HuH-7.5 (cell line): ENCODE measurements around the gene SPR.

Experiments used
- DNase-seq: peaks from one replicate; pipeline ENCODE4 v3.0.0; 2011; ENCODE audit warnings: low spot score

SPR gene

DNA sequence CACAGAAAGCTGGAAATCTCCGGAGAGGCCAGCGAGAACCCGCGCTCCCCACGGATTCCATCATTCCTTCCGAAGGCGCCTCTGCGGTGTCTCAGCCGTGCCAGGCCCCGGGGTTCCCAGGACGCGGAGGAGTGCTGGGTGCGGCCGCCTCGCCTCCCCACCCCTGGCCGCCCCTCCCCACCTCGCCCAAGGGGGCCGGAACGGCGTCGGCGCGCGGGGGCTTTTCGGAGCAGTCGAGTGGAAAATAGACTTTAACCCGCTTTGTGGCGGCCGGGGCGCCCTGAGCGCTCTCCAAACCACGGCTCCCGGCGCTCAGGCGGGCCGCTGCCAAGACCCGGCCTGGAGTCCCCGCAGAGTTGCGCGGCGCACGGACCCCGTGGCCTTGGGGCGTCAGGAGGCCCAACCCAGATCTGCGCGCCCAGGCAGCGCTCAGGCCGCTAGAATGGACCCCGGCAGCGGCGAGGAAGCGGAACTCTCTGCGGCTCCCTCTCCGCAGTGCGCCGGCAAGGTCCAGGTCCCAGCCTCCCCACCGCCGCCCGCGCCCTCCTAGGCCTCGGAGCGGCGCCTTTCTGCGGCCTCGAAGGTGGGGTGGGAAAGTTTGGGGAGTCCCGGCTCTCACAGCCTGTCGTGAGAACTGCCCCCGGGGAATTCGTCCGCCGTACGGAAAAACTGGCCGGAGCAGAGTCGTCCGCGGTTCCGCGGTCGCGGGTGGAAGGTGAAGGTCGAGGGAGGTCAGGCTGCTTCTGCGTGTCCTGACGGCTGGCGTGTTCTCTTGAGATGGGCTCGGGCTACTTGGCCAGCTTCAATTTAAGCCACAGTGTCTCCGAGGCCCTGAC is 28.9 kb downstream of the SPR start:
- peak; percentile 86 for DNase-seq

DNA sequence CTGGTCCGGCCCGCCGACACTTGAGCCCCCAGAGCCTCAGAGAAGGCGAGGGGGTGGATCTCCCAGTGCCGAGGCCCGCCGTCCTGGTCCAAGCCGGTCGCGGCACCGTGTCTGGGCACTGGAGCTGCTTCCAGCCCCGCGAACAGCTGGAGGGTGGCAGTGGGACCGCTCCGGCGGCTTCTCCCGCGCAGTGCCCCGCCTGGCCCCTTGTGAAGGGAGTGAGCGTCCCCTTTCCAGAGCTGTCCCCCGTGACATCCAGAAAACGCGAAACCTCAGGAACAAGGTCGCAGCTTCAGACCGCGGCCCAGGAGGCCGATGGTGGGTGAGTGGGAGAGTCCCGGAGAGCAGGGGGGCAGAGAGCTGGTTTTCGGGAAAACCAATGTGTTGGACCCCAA is 29.5 kb downstream of the SPR start:
- peak; percentile 52 for DNase-seq

DNA sequence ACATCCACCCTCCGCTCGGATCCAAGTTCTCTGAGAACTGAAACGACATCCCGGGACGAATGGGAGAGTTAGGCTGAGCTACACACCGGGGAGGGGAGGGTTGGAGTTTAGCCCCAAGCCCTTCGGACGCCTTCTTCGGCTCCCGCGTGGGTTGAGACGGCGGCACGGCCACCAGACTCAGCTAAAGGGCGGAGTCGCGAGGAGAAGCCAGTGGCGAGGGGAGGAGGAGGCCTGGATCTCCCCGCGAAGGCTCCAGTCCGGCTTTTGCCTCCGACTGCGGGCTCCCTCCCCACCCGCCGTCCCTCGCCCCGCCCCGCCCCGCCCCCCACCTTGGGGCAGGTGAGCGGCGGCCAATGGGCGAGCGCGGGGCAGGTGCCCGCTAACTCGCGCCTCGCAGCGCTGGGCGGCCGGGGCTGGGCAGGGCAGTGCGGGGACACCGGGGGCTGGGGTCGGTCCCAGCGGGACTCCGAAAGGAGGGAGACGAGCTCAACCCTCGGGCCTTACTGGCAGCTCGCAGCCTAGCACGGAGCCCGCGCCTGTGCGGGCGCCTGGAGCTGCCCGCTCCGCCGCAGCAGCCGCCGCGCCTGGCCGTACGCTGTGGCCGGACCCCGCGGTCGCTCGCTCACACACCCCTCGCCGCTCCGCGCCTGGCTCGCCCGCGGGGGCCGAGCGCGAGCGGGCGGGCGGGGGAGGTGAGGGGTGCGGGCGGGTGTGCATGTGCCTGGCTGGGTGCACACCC is 30.1 kb downstream of the SPR start, which contains the start of gene EMX1:
EMX1 (plus strand) TSS at position 382 of the 739 bp plus-strand sequence; CDS start at position 716, 334 bp downstream.
- peak; percentile 96 for DNase-seq

DNA sequence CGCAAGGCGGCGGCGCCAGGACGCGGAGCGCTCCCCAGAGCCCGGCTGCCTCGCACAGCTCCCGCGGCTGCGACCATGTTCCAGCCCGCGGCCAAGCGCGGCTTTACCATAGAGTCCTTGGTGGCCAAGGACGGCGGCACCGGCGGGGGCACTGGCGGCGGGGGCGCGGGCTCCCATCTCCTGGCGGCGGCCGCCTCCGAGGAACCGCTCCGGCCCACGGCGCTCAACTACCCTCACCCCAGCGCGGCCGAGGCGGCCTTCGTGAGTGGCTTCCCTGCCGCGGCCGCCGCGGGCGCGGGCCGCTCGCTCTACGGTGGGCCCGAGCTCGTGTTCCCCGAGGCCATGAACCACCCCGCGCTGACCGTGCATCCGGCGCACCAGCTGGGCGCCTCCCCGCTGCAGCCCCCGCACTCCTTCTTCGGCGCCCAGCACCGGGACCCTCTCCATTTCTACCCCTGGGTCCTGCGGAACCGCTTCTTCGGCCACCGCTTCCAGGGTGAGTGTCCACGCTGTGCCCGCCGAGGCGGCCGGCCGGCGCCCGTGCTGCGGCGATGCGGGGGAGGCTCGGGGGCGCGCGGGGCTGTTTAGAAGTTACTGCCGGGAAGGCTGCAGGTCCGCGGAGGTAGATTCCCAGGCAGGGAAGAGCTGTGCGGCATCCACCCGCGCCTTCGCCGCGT is 30.8 kb downstream of the SPR start:
- DNase-seq, result peak; percentile 72

DNA sequence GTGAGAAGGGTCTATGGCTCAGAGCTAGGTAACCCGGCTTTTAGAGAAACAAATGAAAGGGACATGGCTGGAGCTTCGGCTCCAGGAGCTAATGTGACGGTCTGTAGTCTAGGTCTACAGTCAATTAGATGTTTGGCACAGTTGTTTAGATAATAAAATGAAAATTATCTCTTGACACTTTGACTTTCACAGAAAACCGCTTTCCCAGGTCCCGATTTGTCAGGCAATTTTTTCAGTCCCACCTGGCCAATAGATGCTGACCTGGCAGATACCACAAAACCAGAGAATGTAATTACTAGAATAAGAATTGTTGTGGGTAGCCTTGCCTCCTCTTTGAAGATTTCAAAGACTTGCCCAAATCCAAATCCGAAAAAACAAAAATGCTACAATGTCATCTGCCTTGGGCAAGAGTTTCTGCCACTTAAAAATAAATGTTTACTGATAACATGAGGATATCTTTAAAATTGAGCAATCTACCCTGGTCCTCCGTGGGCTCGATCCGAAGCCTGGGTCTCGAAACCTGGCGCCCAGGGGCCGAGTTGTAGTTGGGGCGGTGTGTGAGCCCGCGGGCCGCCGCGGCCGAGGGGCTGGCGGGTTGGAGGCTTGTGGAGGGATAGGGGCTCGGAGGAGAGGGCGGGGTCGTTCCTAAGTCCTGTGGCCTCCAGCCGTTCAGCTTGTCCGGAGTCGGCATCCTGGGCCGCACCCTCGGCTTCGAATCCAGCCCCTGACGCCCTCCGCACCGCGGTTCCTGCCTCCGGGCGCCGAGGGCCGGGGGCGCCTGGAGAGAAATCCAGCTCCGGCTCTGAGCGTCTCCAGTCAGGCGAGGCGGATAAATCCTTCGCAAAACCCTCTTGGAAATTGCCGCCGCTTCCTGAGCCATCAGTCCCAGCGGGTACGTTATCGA is 32.5 kb downstream of the SPR start:
- no peak for DNase-seq

DNA sequence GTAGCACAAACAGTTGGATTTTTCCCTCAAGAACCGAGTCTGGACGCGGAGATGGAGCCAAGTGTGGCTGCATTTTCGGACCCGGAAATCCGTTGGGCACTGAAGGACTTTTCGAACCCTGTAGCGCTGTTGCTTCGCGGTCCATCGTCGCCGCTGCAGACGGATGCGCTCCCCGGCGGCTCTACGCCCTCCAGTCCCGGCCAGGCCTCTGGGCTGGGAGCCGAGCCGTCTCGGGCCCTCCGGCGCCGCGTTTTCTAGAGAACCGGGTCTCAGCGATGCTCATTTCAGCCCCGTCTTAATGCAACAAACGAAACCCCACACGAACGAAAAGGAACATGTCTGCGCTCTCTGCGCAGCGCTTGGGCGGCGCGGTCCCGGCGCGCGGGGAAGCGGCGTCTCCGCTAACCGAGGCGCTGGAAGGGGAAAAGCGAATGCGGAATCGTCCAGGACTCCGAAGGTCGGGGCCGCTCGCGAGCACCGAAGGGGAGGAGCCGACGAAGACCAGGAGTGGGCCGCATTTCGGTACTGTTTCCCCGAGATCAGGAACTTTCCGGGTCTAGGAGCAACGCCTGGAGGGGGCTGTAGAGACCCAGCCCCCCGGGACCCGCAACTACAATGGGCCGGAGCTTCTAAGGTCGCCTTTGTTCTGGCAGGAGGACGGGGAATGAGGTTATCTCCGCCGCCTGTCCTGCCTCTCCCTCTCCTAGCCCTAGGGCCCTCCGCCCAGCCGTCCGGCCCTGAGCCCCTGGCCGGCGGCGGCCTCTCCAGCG is 33.3 kb downstream of the SPR start:
- peak; percentile 46 for DNase-seq

DNA sequence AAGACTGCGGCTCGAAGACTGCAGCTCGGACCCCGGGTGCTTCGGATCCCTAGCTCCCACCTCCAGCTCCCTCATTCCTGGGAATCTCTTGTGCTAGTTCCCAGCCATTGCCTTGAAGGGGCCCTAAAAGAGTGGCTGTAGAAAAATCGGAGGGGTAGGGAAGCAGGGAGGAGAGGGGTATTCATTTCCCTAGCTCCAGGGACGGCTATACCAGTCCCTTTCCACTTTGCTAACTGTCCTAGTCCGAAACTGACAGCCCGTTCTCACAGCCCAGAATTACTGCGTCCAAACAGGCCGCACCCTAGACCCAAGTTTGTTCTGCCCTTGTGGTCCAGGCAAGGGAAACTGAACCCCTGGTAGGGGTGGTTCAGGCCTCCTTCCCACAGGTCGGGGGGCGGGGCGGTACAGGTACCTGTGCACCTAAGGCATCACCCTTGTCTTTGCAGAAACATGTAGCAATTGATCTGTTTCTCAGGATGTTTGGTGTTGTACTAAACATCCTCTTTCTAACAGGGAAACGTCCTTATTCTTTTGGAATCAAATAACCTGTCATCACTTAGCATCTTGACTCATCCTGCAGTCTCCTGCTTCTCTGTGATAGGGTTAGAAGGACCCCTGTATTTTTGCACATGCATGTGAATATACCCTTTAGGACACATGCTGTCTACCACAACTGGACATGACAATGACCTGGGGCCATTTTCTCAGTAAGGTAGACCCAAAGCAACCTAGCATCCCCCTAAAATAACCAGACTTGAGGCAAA is 34.1 kb downstream of the SPR start:
- peak; percentile 28 for DNase-seq

DNA sequence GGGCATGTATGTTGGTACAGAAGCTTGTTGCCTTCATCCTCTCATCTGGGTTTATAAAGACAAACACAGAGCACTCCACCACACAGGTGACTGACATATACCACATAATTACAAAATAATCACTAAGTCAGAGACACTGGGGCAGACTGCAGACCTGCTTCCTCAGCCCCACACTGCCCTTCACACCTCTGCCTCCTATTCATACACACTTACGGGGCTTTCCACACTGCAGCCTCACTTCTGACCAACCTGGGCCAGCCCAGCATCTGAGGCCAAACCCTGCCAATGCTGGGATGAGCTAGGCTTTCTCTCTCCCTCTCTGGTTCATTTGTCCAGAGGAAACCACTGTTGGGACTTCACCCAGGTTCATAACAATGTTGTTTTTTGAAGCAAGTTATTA is 34.6 kb downstream of the SPR start:
- peak; percentile 12 for DNase-seq

DNA sequence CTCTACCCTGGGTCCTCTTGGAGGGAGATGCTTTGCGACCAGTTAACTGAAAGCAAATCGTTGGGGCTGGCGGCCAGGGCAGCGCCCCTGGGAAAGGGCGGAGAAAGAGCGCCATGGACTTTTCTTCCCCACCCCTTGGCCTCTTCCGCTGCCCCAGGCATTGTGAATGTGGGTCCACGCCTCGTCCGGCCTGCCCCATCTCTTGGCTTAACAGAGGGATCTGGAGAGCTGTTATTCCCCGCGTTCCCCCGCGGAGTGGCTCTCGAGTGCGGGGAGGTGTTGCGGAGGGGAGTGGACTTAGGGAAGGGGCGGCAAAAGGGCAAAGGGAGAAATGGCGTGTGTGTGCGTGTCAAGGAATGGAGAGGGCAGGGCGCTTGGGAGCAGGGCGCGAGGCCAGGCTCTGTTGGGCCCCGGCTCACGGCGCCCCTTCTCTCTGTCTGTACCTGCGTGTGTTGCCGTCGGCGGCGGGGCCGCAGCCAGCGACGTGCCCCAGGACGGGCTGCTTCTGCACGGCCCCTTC is 36.7 kb downstream of the SPR start:
- peak; percentile 3 for DNase-seq

DNA sequence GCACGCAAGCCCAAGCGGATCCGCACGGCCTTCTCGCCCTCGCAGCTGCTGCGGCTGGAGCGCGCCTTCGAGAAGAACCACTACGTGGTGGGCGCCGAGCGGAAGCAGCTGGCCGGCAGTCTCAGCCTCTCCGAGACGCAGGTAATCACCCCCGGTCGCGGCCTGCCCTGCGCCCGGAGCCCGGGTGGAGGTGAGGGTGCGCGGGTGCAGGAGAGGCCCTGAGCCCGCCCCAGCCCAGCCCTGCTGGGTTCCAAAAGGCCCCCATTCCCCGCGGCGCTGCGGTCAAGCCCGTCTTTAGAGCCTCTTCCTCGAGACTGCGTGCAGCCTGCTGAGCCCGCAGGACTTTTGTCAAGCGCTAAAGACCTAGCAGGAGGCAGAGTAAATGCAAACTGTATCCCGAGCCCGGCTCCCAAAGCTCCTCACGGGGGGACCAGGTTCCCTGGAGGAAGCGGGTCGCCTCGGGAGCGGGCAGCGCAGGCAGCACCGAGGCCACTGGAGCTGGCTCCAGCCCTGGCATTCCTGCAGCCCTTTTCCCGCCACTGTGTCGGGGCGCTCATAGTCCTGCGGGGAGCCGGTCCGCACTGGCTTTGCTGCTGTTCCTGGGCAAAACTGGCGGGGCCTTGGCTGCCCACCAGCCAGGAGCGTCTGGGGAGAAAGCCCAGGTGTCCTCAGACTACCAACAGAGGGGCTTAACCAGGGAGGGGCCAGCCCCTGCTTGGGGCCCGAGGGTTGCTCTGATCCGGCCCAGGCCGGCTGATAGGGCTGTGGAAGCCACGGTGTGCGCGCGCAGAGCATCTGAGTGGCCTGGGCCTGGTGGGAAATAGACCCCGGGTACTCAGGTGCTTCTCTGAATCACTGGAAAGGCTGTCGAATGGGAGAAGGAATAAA is 37.4 kb downstream of the SPR start:
- DNase-seq, result peak; percentile 5

DNA sequence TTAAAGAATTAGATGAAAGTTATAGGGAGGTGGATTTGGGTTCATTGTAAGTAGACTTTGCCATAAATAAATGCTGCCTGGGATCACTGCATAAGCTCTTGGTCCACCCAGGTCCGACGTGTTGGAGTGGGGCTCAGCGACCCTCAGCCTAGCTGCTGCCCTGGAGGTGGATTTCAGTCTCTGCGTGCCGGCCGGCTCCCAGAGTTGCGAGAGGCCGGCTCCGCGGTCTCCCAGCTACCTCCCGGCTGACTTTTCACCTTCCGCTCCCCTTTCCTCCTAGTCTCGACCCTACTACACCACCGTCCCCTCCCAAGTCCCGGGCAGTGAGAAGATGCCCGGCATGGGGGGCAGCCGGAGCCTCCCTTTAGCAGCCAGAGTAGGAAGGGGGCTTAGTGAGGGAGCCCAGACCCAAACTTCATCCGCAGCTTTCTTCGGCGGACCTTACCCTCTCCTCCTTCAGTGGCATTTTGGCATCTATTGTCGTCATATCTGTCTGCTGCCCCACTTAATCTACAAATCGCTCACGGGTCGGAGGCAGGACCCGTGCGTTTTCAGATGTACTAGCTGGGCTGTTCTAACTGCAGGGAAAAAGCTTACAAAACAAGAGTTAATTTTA is 38.2 kb downstream of the SPR start:
- peak; percentile 19 for DNase-seq

DNA sequence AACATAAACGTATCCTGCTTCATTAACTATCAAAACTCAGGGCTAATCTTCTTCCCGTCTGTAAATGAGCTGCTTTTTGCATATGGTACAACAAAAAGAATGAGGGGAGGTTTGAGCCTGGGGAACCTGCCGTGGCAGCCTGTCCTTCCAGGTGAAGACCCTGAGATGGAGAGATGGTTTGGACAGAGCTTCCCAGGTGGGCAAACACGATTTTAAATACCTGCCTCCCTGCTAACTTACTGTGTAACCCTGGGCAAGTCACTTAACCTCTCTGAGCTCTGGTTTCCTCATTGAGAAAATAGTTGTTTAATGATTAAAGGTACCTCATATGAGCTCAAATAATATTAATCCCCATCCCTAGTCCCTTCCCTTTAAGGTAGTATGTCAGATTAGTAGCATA is 39.2 kb downstream of the SPR start:
- peak; percentile 6 for DNase-seq

DNA sequence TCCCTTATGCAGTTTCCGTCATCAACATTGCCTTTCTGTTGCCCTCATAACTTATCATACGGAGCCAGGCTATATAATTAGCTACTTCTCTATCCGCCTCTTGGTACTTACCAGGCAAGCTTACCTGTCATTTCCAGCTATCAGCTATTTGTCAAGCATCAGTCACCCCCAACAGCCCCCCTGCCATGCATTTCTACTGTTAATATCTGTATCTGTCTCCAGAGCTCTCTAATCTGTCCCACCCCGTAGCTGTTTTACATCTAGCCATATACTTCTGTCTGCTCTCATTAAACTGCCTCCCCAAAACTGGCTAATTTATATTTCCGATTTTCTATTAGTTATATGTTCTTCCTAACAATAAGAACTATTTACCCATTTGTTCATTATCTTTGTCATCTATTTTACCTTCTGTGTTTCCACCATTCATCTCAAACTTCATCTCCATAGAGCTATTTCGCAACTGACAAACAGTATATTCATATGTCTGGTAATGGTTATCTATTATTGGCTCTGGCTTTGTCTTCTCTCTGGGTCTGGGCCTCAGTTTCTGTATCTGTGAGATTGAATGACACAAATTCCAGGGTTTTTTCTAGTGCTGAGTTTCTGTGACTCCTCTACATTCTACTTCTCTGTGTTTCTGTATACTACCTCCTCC is 39.7 kb downstream of the SPR start:
- peak; percentile 6 for DNase-seq

DNA sequence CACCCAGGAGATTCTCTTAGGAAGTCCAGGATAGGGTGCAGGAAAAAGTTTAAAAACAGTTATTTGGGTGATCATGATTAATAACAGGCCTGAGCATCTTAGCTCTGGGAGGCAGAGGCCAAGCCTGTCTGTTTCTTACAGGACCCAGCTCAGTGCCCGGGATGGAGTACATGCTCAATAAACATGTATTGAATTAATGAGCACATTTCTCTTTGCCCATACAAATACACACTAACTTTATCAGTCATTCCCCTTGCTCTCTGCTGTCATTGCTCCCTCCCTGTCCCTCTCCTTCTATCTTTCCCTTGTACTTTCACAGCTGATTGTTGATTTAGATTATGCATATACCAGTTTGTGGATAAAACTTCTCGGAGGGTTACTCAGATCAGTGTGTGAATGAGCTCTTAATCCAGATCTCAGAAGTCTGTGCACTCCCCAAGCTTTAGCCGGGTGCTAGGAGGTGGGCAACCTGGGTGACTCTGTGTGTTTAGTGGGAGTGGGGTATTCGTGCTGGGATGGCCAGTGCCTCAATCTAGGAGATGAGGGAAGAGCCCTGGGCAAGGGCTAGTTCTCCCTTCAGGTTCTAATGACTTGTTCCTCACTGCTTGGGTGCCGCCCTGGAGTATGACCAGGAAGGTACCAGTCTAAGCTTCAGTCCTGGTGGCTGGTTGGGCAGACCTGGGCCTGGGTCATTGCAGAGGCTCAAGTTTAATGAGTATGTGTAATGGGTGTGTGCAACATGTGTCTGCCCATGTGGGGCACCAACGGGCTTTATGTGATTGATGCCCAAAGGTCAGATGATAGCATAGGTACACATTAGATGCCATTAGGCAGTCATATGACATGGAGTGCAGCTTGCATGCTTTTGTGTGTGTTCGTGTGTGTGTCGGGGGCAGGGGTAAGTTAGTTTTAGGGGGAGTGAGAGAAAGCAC is 40.7 kb downstream of the SPR start:
- no peak for DNase-seq

DNA sequence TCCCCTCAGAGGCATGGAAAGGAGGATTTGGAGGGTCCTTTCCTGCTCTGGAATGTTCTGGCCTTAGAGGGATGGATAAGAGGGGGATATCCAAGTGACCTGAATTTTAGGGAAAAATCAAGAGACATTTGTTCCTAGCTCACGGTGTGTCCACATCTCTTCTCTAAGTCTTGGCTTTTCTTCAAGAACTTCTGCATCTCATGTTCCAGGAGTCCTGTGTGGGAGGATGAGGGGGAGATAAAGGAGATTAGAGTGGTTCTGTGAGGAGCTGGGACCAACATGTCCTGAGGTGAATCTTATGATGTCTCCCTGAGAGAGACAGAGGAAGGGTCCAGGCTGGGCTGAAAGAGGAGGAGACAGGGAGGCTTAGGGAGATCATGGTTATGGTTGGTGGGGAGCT is 41.8 kb downstream of the SPR start:
- DNase-seq, result no peak

DNA sequence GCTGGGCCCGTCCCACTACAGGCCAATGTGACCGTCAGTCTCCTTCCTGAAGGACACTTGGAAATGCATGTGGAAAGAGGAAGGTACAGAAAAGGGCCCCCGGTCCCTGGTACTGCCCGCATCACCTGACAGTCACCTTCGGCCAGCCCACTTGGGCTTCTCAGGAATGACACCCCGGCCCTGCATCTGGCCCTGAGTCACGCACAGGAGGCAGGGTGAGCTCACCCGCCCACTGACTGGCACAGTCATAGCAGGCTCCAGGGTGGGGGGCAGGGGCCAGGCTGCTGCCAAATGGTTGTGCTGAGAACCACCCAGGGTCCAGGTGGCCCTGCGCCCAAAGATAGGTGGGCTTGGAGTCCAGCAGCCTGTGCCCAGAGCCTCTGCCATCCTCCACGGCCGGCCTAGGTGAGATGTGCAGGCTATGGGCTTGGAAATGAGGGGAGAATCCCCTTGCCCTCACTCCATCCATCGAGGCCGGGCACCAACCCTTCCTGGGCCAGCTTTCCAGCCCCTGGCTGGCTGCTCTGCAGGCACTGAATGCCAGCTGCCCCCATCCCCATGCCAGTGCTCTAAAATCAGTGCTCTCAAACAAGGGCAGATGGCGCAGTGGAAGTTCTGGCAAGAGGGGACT is 44.2 kb downstream of the SPR start:
- no peak for DNase-seq
